ENCODE data around the gene ARHGAP26.

DNA sequence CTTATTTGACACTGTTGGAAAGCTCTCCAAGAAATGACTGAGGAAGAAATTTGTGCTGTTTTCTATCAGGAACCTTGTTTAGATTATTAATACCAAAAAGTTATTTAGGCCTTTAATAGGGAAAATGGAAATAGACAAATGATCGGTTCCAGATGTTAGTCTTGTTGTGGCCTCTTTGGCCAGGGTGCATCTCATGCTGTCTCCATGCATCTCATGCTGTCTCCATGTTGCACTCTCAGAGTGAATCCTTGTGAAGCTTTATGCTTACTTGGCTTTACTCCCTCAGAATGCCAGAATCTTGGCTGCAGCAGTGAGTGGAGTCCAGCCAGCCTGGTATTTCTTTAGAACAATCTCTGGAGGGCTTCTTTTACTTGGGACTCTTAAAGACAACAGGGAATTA, 185.5 kb downstream of the ARHGAP26 start:
- TF ChIP-seq, protein P1, sequence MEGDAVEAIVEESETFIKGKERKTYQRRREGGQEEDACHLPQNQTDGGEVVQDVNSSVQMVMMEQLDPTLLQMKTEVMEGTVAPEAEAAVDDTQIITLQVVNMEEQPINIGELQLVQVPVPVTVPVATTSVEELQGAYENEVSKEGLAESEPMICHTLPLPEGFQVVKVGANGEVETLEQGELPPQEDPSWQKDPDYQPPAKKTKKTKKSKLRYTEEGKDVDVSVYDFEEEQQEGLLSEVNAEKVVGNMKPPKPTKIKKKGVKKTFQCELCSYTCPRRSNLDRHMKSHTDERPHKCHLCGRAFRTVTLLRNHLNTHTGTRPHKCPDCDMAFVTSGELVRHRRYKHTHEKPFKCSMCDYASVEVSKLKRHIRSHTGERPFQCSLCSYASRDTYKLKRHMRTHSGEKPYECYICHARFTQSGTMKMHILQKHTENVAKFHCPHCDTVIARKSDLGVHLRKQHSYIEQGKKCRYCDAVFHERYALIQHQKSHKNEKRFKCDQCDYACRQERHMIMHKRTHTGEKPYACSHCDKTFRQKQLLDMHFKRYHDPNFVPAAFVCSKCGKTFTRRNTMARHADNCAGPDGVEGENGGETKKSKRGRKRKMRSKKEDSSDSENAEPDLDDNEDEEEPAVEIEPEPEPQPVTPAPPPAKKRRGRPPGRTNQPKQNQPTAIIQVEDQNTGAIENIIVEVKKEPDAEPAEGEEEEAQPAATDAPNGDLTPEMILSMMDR (IDR thresholded peaks at IDR 0.05) = no peak
- TF ChIP-seq POLR2A (IDR thresholded peaks at IDR 0.05) = no peak
